ENCODE measurements around the gene NAV3. TPM values are rescaled to one million over a fixed set of nuclear protein-coding genes. Genes with fewer than 3 reads are reported as not detected.

NAV3 gene
- polyA plus RNA-seq, 3 donors, result 0.11 TPM; not detected in 2

GRCh38 chr12:77914081-77914488, 83.4 kb downstream of the NAV3 start:
- peaks cover 0 to 2% (median 0%) of the 10 kb centered on the region in 3 donors for H3K27me3 Mint-ChIP-seq (ENCODE audit: low read depth in 3 of 3)
- no CpG with 5 or more reads among the region's 2 CpGs for WGBS (ENCODE audit: insufficient coverage)
- no peak for DNase-seq

GRCh38 chr12:77915071-77915600, 84.4 kb downstream of the NAV3 start:
- H3K9me3 ChIP-seq (replicated peaks in 1 of 2; ENCODE audit: control insufficient read depth in 1 of 2, insufficient read depth in 1 of 2, low read length in 2 of 2), result no peaks in the 10 kb centered on the region
- Mint-ChIP-seq H3K4me3 (no peak overlapping the region), H3K9me3 (peaks cover 0 to 2% (median 0%) of the 10 kb centered on the region in 7 donors), H3K27ac (no peak overlapping the region), H3K27me3 (ENCODE audit: low read depth in 3 of 3) (peaks cover 0 to 2% (median 0%) of the 10 kb centered on the region in 3 donors), H3K4me1 (no peaks in the 10 kb centered on the region), H3K36me3 (no peaks in the 10 kb centered on the region)
- TF ChIP-seq CTCF (IDR thresholded peaks at IDR 0.05), result no peak
- H3K4me2 ChIP-seq (replicated peaks; ENCODE audit: extremely low read depth, low read length, poor library complexity, severe bottlenecking), result no peak overlapping the region
- no peaks in the 10 kb centered on the region for H3K27me3 ChIP-seq (ENCODE audit: control insufficient read depth in 2 of 2, insufficient read depth in 2 of 2, low read length in 2 of 2)
- no peaks in the 10 kb centered on the region for H4K20me1 ChIP-seq (ENCODE audit: insufficient read depth, low read length)
- no peaks in the 10 kb centered on the region for H3K79me2 ChIP-seq (ENCODE audit: insufficient read depth, low read length)
- no peak overlapping the region for H3K4me3 ChIP-seq (replicated peaks in 1 of 3; ENCODE audit: low read depth in 2 of 3, low read length in 3 of 3)
- H3K9ac ChIP-seq (ENCODE audit: insufficient read depth, low read length, poor library complexity, severe bottlenecking), result no peak overlapping the region
- H3K27ac ChIP-seq (ENCODE audit: low read depth in 1 of 2, low read length in 2 of 2), result no peak overlapping the region
- no peak overlapping the region for H2AFZ ChIP-seq (ENCODE audit: insufficient read depth, low read depth, low read length, poor library complexity, severe bottlenecking)
- DNase-seq, result no peak
- no CpG with 5 or more reads among the region's 1 CpG for WGBS (ENCODE audit: insufficient coverage)
- intact Hi-C loops (cut with micrococcal nuclease), result no loop called here
- H3K4me1 ChIP-seq (ENCODE audit: control insufficient read depth in 1 of 2, insufficient read depth in 2 of 2, low read length in 2 of 2), result no peaks in the 10 kb centered on the region
- H3K36me3 ChIP-seq (replicated peaks in 1 of 2; ENCODE audit: control insufficient read depth in 1 of 2, insufficient read depth in 2 of 2, low read length in 2 of 2), result no peaks in the 10 kb centered on the region

More at GRCh38 chr12:77914081-77914488, 83.4 kb downstream of the NAV3 start:
- Histone ChIP-seq H3K4me1 (ENCODE audit: control insufficient read depth in 1 of 2, insufficient read depth in 2 of 2, low read length in 2 of 2) (no peaks in the 10 kb centered on the region), H3K9me3 (replicated peaks in 1 of 2; ENCODE audit: control insufficient read depth in 1 of 2, insufficient read depth in 1 of 2, low read length in 2 of 2) (no peaks in the 10 kb centered on the region), H3K27me3 (ENCODE audit: control insufficient read depth in 2 of 2, insufficient read depth in 2 of 2, low read length in 2 of 2) (no peaks in the 10 kb centered on the region), H3K9ac (ENCODE audit: insufficient read depth, low read length, poor library complexity, severe bottlenecking) (no peak overlapping the region), H3K4me3 (replicated peaks in 1 of 3; ENCODE audit: low read depth in 2 of 3, low read length in 3 of 3) (no peak overlapping the region), H3K36me3 (replicated peaks in 1 of 2; ENCODE audit: control insufficient read depth in 1 of 2, insufficient read depth in 2 of 2, low read length in 2 of 2) (no peaks in the 10 kb centered on the region), H4K20me1 (ENCODE audit: insufficient read depth, low read length) (no peaks in the 10 kb centered on the region), H3K79me2 (ENCODE audit: insufficient read depth, low read length) (no peaks in the 10 kb centered on the region), H3K4me2 (replicated peaks; ENCODE audit: extremely low read depth, low read length, poor library complexity, severe bottlenecking) (no peak overlapping the region), H2AFZ (ENCODE audit: insufficient read depth, low read depth, low read length, poor library complexity, severe bottlenecking) (no peak overlapping the region), H3K27ac (ENCODE audit: low read depth in 1 of 2, low read length in 2 of 2) (no peak overlapping the region)
- Mint-ChIP-seq H3K9me3 (peaks cover 0 to 2% (median 0%) of the 10 kb centered on the region in 7 donors), H3K27ac (no peak overlapping the region), H3K4me1 (no peaks in the 10 kb centered on the region), H3K4me3 (no peak overlapping the region), H3K36me3 (no peaks in the 10 kb centered on the region)
- TF ChIP-seq CTCF (IDR thresholded peaks at IDR 0.05), result no peak
- intact Hi-C loops (cut with micrococcal nuclease), result no loop called here

Measured in CD14-positive monocyte (primary cell).